Measurements from ENCODE around the gene TPM2. TPM values are rescaled to one million over a fixed set of nuclear protein-coding genes. Genes with fewer than 3 reads are reported as not detected.

TPM2 gene
- total and polyA plus RNA-seq, 10 of the 15 experiments (the other 5 are each of a cell fraction or from before 2014, with no cell fraction given): 0.11 to 9.3 (median 1.1) TPM

DNA sequence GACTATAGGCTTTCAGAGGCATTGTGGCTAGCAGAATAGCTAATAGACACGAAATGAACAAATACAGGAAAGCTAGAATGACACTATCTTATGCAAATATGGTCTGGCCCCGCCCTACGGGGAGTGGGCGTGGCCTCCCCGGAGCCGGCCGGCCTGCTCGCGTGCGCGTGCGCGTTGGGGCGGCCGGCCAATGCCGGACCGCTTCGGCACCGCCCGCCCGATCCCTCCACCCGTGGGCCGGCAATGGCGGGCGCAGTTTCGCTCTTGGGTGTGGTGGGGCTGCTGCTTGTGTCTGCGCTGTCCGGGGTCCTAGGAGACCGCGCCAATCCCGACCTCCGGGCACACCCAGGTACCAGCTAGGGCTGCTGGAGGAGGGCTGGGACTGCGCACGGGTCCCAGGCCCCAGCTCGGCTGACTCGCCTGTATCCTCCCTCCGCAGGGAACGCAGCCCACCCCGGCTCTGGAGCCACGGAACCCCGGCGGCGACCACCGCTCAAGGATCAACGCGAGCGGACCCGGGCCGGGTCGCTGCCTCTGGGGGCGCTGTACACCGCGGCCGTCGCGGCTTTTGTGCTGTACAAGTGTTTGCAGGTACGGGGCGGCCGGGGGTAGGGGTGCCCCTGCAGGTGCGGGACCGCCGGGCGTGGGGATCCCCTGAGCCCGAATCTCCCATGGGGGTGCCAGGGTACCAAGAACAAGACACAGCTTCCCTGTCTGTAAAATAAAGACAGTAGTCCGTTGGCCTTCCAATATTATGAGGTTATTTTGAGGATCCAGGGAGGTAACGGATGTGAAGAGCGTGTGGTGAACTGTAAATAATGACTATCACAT lies 31.4 kb downstream of the TPM2 start, which contains the start of gene CCDC107 (continued):
- TF ChIP-seq, protein P1, sequence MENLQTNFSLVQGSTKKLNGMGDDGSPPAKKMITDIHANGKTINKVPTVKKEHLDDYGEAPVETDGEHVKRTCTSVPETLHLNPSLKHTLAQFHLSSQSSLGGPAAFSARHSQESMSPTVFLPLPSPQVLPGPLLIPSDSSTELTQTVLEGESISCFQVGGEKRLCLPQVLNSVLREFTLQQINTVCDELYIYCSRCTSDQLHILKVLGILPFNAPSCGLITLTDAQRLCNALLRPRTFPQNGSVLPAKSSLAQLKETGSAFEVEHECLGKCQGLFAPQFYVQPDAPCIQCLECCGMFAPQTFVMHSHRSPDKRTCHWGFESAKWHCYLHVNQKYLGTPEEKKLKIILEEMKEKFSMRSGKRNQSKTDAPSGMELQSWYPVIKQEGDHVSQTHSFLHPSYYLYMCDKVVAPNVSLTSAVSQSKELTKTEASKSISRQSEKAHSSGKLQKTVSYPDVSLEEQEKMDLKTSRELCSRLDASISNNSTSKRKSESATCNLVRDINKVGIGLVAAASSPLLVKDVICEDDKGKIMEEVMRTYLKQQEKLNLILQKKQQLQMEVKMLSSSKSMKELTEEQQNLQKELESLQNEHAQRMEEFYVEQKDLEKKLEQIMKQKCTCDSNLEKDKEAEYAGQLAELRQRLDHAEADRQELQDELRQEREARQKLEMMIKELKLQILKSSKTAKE (IDR thresholded peaks at IDR 0.05; ENCODE audit: low read depth, poor library complexity, severe bottlenecking): peak; percentile 15
- TF ChIP-seq CHD1 (IDR thresholded peaks at IDR 0.05; ENCODE audit: low read depth, low read length): no peak
- peak; percentile 7; the same call in 1 of the 2 replicates for TF ChIP-seq HCFC1 (IDR thresholded peaks at IDR 0.05; ENCODE audit: low read length)
- TF ChIP-seq MEF2B (IDR thresholded peaks at IDR 0.05; ENCODE audit: partially characterized antibody, poor library complexity, severe bottlenecking): peak; percentile 64
- TF ChIP-seq ZNF24 (IDR thresholded peaks at IDR 0.05): peak; percentile 9; the same call in 1 of the 2 replicates
- TF ChIP-seq SMC3 (IDR thresholded peaks at IDR 0.05; ENCODE audit: borderline replicate concordance, low read length): 0 out of 2 replicates have a peak, but pooled peaks have one; percentile 4
- TF ChIP-seq BACH1 (IDR thresholded peaks at IDR 0.05; ENCODE audit: borderline replicate concordance): peak; percentile 82
- TF ChIP-seq TARDBP (IDR thresholded peaks at IDR 0.05; ENCODE audit: borderline replicate concordance): no peak
- TF ChIP-seq YY1 (IDR thresholded peaks at IDR 0.05; ENCODE audit: low read depth, low read length): peak; percentile 94
- no peak for TF ChIP-seq NFIC (IDR thresholded peaks at IDR 0.05; ENCODE audit: low read depth, low read length)
- TF ChIP-seq POLR2AphosphoS2 (IDR thresholded peaks at IDR 0.05; ENCODE audit: low read depth, low read length): peak; percentile 27; the same call in 1 of the 2 replicates
- no peak for TF ChIP-seq SIX5 (IDR thresholded peaks at IDR 0.05; ENCODE audit: low read depth, low read length, severe bottlenecking)
- TF ChIP-seq BHLHE40 (IDR thresholded peaks at IDR 0.05; ENCODE audit: borderline replicate concordance in 1 of 2, low read depth in 2 of 2, low read length in 1 of 2): peak in 1 of 2 experiments; percentile 56; a peak in 2 of 4 replicates
- TF ChIP-seq, protein P2, sequence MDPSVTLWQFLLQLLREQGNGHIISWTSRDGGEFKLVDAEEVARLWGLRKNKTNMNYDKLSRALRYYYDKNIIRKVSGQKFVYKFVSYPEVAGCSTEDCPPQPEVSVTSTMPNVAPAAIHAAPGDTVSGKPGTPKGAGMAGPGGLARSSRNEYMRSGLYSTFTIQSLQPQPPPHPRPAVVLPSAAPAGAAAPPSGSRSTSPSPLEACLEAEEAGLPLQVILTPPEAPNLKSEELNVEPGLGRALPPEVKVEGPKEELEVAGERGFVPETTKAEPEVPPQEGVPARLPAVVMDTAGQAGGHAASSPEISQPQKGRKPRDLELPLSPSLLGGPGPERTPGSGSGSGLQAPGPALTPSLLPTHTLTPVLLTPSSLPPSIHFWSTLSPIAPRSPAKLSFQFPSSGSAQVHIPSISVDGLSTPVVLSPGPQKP (IDR thresholded peaks at IDR 0.05; ENCODE audit: low read depth, low read length): no peak
- no peak for TF ChIP-seq JUNB (IDR thresholded peaks at IDR 0.05)
- TF ChIP-seq, protein P3, sequence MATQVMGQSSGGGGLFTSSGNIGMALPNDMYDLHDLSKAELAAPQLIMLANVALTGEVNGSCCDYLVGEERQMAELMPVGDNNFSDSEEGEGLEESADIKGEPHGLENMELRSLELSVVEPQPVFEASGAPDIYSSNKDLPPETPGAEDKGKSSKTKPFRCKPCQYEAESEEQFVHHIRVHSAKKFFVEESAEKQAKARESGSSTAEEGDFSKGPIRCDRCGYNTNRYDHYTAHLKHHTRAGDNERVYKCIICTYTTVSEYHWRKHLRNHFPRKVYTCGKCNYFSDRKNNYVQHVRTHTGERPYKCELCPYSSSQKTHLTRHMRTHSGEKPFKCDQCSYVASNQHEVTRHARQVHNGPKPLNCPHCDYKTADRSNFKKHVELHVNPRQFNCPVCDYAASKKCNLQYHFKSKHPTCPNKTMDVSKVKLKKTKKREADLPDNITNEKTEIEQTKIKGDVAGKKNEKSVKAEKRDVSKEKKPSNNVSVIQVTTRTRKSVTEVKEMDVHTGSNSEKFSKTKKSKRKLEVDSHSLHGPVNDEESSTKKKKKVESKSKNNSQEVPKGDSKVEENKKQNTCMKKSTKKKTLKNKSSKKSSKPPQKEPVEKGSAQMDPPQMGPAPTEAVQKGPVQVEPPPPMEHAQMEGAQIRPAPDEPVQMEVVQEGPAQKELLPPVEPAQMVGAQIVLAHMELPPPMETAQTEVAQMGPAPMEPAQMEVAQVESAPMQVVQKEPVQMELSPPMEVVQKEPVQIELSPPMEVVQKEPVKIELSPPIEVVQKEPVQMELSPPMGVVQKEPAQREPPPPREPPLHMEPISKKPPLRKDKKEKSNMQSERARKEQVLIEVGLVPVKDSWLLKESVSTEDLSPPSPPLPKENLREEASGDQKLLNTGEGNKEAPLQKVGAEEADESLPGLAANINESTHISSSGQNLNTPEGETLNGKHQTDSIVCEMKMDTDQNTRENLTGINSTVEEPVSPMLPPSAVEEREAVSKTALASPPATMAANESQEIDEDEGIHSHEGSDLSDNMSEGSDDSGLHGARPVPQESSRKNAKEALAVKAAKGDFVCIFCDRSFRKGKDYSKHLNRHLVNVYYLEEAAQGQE (IDR thresholded peaks at IDR 0.05; ENCODE audit: low read depth, low read length): peak; percentile 62; the same call in 1 of the 2 replicates
- peak; percentile 75; the same call in 1 of the 2 replicates for TF ChIP-seq ZNF217 (IDR thresholded peaks at IDR 0.05)
- TF ChIP-seq POLR2A (IDR thresholded peaks at IDR 0.05; ENCODE audit: low read depth, low read length): peak; percentile 85
- TF ChIP-seq ESRRA (IDR thresholded peaks at IDR 0.05; ENCODE audit: low read length): no peak
- no peak for TF ChIP-seq CHD4 (IDR thresholded peaks at IDR 0.05)
- no peak for TF ChIP-seq RELA (IDR thresholded peaks at IDR 0.05; ENCODE audit: borderline replicate concordance, partially characterized antibody)
- TF ChIP-seq RFX5 (IDR thresholded peaks at IDR 0.05; ENCODE audit: low read depth, low read length): no peak
- peak; percentile 96 for TF ChIP-seq LARP7 (IDR thresholded peaks at IDR 0.05)
